Measurements from ENCODE around the gene DIP2C. TPM values are rescaled to one million over a fixed set of nuclear protein-coding genes. Genes with fewer than 3 reads are reported as not detected.

The DIP2C gene
- total RNA-seq, 3 donors from 2014 or later = 8.0 to 72.0 (median 8.5) TPM

DNA sequence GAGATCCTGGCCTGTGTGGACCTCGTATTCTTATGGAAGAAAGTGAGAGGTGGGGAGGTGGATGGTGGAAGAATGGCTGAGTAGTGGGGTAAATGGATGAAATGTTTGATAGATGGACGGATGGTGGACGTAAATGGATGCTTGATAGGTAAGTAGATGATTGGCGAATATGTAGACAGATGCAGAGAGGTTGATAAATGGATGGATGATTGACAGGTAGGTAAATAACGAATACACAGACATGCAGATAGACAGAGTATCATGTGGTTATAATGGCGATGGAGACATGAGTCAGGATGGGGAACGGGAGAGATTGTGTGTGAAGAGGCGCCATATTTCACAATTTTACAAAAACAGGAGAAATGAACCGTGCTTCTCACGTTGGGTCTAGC lies 219.5 kb downstream of the DIP2C start:
- TF ChIP-seq, protein P1, sequence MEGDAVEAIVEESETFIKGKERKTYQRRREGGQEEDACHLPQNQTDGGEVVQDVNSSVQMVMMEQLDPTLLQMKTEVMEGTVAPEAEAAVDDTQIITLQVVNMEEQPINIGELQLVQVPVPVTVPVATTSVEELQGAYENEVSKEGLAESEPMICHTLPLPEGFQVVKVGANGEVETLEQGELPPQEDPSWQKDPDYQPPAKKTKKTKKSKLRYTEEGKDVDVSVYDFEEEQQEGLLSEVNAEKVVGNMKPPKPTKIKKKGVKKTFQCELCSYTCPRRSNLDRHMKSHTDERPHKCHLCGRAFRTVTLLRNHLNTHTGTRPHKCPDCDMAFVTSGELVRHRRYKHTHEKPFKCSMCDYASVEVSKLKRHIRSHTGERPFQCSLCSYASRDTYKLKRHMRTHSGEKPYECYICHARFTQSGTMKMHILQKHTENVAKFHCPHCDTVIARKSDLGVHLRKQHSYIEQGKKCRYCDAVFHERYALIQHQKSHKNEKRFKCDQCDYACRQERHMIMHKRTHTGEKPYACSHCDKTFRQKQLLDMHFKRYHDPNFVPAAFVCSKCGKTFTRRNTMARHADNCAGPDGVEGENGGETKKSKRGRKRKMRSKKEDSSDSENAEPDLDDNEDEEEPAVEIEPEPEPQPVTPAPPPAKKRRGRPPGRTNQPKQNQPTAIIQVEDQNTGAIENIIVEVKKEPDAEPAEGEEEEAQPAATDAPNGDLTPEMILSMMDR (IDR thresholded peaks at IDR 0.05) = no peak
- Histone ChIP-seq H3K9me3 (no peaks in the 10 kb centered on the region), H3K4me3 (no peak overlapping the region), H3K4me1 (ENCODE audit: low read depth) (no peaks in the 10 kb centered on the region), H3K36me3 (ENCODE audit: low read depth) (no peaks in the 10 kb centered on the region)
- DNase-seq = no peak
- intact Hi-C loops (cut with DNase I, micrococcal nuclease) = no loop called here
- no peak for ATAC-seq

DNA sequence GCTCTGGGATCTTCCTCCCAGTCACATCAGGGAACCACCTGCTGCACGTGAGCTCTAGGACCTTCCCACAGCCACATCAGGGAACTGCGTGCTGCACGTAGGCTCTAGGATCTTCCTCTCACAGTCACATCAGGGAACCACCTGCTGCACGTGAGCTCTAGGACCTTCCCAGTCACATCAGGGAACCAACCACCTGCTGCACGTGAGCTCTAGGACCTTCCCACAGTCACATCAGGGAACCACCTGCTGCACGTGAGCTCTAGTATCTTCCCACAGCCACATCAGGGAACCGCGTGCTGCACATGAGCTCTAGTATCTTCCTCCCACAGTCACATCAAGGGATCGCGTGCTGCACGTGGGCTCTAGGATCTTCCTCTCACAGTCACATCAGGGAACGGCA lies 229.7 kb downstream of the DIP2C start:
- TF ChIP-seq, protein P1 (IDR thresholded peaks at IDR 0.05) = no peak
- H3K36me3 ChIP-seq (ENCODE audit: low read depth) = no peaks in the 10 kb centered on the region
- ATAC-seq (no peak), DNase-seq (no peak)
- intact Hi-C loops (cut with DNase I, micrococcal nuclease) = no loop called here
- no peak overlapping the region for H3K4me3 ChIP-seq
- no peaks in the 10 kb centered on the region for H3K9me3 ChIP-seq
- H3K4me1 ChIP-seq (ENCODE audit: low read depth) = no peaks in the 10 kb centered on the region

DNA sequence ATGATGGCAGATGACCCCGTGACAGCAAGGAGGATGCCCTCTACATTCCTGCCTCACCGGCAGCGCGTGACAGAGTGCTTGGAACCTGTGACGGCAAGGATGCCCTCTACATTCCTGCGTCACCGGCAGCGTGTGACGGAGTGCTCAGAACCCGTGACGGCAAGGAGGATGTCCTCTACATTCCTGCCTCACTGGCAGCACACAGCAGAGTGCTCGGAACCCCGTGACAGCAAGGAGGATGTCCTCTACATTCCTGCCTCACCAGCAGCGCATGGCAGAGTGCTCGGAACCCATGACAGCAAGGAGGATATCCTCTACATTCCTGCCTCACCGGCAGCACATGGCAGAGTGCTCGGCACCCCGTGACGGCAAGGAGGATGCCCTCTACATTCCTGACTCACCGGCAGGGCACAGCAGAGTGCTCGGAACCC lies 231.0 kb downstream of the DIP2C start:
- Histone ChIP-seq H3K9me3 (no peaks in the 10 kb centered on the region), H3K4me1 (ENCODE audit: low read depth) (no peaks in the 10 kb centered on the region), H3K4me3 (no peak overlapping the region), H3K36me3 (ENCODE audit: low read depth) (no peaks in the 10 kb centered on the region)
- no peak for DNase-seq
- intact Hi-C loops (cut with DNase I, micrococcal nuclease) = no loop called here
- no peak for ATAC-seq
- TF ChIP-seq, protein P1 (IDR thresholded peaks at IDR 0.05) = no peak

DNA sequence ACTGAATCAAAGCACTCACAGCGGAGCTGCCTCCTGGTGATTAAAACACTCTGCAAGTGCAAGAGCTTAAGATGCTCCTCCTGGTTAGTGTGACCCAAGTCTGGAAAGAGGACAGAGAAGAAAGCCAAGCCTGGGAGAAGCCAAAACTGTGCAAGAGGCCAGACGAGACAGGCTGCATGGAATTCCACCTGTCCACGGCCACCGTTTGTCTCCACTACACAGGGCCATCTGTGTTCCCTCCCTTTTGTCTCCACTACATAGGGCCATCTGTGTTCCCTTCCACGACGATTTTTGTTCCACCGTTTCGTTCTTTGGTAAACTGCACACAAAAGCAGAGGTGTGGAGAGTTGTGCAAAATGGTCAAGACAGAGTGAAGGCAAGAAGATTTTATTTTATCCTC lies 233.0 kb downstream of the DIP2C start:
- DNase-seq (no peak), ATAC-seq (no peak)
- TF ChIP-seq, protein P1 (IDR thresholded peaks at IDR 0.05) = no peak
- no peaks in the 10 kb centered on the region for H3K9me3 ChIP-seq
- no peak overlapping the region for H3K4me3 ChIP-seq
- H3K4me1 ChIP-seq (ENCODE audit: low read depth) = no peaks in the 10 kb centered on the region
- intact Hi-C loops (cut with DNase I, micrococcal nuclease) = no loop called here
- no peaks in the 10 kb centered on the region for H3K36me3 ChIP-seq (ENCODE audit: low read depth)

DNA sequence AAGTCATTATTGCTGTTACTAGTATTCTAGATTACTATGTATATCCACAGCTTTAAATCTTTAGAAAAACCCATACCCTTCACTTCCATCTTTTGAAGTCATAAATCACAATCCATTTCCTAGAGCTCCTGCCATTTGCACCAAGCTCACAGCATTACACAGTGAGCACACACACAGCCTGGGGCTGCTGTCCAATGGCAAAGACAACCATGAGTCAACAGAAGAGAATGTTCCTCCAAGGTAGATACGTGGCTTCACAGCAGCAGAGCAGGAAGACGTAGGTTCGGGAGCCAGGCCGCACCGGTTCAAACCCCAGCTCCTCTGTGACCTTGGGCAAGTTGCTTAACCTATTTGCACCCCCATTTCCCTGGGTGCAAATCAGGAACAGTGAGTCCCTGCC lies 234.6 kb downstream of the DIP2C start:
- H3K9me3 ChIP-seq = no peaks in the 10 kb centered on the region
- H3K4me1 ChIP-seq (ENCODE audit: low read depth) = no peaks in the 10 kb centered on the region
- intact Hi-C loops (cut with DNase I, micrococcal nuclease) = no loop called here
- ATAC-seq (no peak), DNase-seq (no peak)
- TF ChIP-seq, protein P1 (IDR thresholded peaks at IDR 0.05) = no peak
- H3K36me3 ChIP-seq (ENCODE audit: low read depth) = no peaks in the 10 kb centered on the region
- no peak overlapping the region for H3K4me3 ChIP-seq

DNA sequence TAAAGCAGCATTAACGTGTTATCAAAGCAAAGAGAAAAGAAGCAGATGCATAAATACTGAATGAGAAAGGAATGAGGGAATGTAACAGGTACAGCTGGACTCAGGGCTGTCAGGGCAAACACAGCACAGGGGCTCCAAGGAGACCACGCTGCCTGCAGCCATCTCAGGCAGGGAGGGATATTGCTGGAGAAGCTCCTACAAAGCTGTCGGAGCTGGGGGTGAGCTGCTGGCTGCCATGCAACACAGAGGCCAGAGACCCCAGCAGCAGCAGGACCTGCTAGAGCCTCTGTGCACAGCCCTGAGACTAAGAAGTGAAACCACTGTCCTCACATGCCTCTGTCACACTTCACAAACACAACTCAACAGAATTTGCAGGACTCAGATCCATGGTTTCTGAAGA lies 235.8 kb downstream of the DIP2C start:
- no peaks in the 10 kb centered on the region for H3K36me3 ChIP-seq (ENCODE audit: low read depth)
- ATAC-seq (no peak), DNase-seq (no peak)
- H3K4me3 ChIP-seq = no peak overlapping the region
- no peaks in the 10 kb centered on the region for H3K4me1 ChIP-seq (ENCODE audit: low read depth)
- TF ChIP-seq, protein P1 (IDR thresholded peaks at IDR 0.05) = no peak
- intact Hi-C loops (cut with DNase I, micrococcal nuclease) = no loop called here
- H3K9me3 ChIP-seq = no peaks in the 10 kb centered on the region

All from mucosa of descending colon (tissue), 3 donors.